Ascending aorta (tissue), 2 donors: ENCODE data around the gene FOXP1. TPM values are rescaled to one million over a fixed set of nuclear protein-coding genes. Genes with fewer than 3 reads are reported as not detected.

ENCODE experiments used
- DNase-seq, 2 donors: peaks; one replicate each; pipeline ENCODE4 v3.0.0-alpha.2; 2019; ENCODE audit warnings: low spot score in 2 of 2
- H3K27ac ChIP-seq, 2 donors: fragments of 200-600 bp; sonication (generic); one replicate each; pipeline ENCODE4 v1.5.1; 2016 to 2017; ENCODE audit warnings: mild to moderate bottlenecking in 1 of 2
- H3K27me3 ChIP-seq: fragments of 200-600 bp; sonication (generic); one replicate; pipeline ENCODE4 v1.5.1; 2017
- H3K36me3 ChIP-seq, 2 donors: fragments of 200-600 bp; sonication (generic); one replicate each; pipeline ENCODE4 v1.5.1; 2016
- H3K4me1 ChIP-seq, 2 donors: fragments of 200-600 bp; sonication (generic); one replicate each; pipeline ENCODE4 v1.5.1; 2016 to 2017; ENCODE audit warnings: mild to moderate bottlenecking in 1 of 2
- H3K4me3 ChIP-seq, 2 donors: fragments of 200-600 bp; sonication (generic); one replicate each; pipeline ENCODE4 v1.5.1; 2016 to 2017; ENCODE audit warnings: mild to moderate bottlenecking in 1 of 2
- H3K9me3 ChIP-seq, 2 donors: fragments of 200-600 bp; sonication (generic); one replicate each; pipeline ENCODE4 v1.5.1; 2016
- intact Hi-C: fragments of 100-400 bp; cut with DNase I; formaldehyde crosslinking; loops from one replicate; pipeline ENCODE4 v1.15.1; 2023
- total RNA-seq: library from RNA; depleted of rRNA; stranded (reverse); fragments of >200 nt; gene quantifications from one replicate; pipeline ENCODE4 v1.1.0, GENCODE V29; 2016
- TF ChIP-seq, protein P1 (sequence below), 3 experiments: fragments of 200-600 bp in 2 of 3; fragments of 450-650 bp in 1 of 3; sonication (generic) in 2 of 3; IDR thresholded peaks; one replicate each; pipeline ENCODE4 v1.5.1; 2016 to 2019; ENCODE audit warnings: antibody characterized with exemption in 3 of 3, mild to moderate bottlenecking in 1 of 3, moderate library complexity in 1 of 3

The FOXP1 gene
- total RNA-seq, 1 donor from 2014 or later: 171 TPM

DNA sequence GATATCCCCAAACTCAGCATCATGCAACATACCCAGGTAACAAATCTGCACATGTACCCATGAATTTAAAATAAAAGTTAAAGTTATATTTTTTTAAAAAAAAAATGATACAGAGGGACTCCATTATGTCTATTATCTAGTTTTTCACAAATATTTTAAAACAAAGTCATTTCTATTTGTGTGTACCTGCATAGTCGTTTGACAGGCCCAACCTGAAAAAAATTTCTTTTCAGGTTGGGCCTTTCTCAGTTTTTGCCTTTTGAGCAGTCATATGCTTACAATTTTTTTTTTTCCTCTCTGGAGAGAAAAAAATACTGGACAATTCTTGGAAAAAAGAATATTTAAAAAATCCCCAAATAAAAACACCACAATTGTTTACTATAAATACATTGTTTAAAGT lies 459.5 kb downstream of the FOXP1 start:
- Histone ChIP-seq H3K27me3 (no peaks in the 10 kb centered on the region), H3K27ac (peak overlapping the region; percentile 59 to 68), H3K4me1 (peaks cover 8 to 45% of the 10 kb centered on the region in 2 donors), H3K36me3 (no peaks in the 10 kb centered on the region), H3K9me3 (no peaks in the 10 kb centered on the region), H3K4me3 (no peak overlapping the region)
- TF ChIP-seq, protein P1, sequence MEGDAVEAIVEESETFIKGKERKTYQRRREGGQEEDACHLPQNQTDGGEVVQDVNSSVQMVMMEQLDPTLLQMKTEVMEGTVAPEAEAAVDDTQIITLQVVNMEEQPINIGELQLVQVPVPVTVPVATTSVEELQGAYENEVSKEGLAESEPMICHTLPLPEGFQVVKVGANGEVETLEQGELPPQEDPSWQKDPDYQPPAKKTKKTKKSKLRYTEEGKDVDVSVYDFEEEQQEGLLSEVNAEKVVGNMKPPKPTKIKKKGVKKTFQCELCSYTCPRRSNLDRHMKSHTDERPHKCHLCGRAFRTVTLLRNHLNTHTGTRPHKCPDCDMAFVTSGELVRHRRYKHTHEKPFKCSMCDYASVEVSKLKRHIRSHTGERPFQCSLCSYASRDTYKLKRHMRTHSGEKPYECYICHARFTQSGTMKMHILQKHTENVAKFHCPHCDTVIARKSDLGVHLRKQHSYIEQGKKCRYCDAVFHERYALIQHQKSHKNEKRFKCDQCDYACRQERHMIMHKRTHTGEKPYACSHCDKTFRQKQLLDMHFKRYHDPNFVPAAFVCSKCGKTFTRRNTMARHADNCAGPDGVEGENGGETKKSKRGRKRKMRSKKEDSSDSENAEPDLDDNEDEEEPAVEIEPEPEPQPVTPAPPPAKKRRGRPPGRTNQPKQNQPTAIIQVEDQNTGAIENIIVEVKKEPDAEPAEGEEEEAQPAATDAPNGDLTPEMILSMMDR (IDR thresholded peaks at IDR 0.05): no peak
- intact Hi-C loops: no loop called here
- DNase-seq: no peak

- peaks cover 8 to 57% of the 10 kb centered on the region in 2 donors for H3K4me1 ChIP-seq
- intact Hi-C loops: no loop called here
- no peaks in the 10 kb centered on the region for H3K36me3 ChIP-seq
- H3K27me3 ChIP-seq: no peaks in the 10 kb centered on the region
- no peaks in the 10 kb centered on the region for H3K9me3 ChIP-seq
- no peak for DNase-seq
- TF ChIP-seq, protein P1 (IDR thresholded peaks at IDR 0.05): no peak
- H3K4me3 ChIP-seq: no peak overlapping the region
- peak overlapping the region; percentile 59 to 68 for H3K27ac ChIP-seq
Measured at GRCh38 chr3:71122641-71123040, 460.9 kb downstream of the FOXP1 start.

DNA sequence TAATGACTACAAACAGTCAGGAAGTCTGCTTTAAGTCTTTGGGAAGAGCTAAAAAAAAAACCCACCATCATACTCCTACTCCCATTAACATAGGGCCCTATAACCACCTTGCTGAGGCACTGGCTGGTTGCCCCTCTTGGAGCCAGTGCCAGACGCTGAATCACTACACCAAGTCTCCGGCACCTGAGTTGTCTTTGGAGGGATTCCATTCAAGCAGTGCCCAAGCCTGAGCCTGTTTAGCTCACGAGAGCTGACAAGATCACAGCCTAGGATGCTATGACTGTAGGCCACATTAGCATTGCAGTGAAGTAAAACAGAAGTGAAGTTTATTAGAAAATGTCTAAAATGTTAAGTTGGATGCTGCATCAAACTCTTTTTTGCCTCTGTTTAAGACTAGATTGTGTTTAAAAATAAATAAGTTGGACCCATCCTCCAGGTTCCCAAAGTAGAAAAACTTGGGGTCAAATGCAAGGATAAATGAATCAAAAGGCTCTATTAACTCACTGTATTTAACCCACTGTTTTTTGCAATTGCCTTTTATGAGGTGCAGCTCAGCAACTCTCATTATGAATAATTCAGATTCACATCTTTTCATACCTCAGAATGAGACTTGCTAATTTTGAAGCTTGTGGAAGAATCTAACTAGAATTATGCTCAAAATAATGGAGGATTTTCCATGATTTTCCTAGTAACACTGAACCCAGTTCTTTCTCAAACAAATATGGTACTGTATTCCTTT lies 461.9 kb downstream of the FOXP1 start:
- Histone ChIP-seq H3K9me3 (no peaks in the 10 kb centered on the region), H3K27ac (peak overlapping the region; percentile 68 to 72), H3K27me3 (no peaks in the 10 kb centered on the region), H3K4me3 (no peak overlapping the region), H3K4me1 (peaks cover 17 to 67% of the 10 kb centered on the region in 2 donors), H3K36me3 (no peaks in the 10 kb centered on the region)
- intact Hi-C loops: no loop called here
- TF ChIP-seq, protein P1 (IDR thresholded peaks at IDR 0.05): no peak
- peak in 1 of 2 donors; percentile 86 for DNase-seq

DNA sequence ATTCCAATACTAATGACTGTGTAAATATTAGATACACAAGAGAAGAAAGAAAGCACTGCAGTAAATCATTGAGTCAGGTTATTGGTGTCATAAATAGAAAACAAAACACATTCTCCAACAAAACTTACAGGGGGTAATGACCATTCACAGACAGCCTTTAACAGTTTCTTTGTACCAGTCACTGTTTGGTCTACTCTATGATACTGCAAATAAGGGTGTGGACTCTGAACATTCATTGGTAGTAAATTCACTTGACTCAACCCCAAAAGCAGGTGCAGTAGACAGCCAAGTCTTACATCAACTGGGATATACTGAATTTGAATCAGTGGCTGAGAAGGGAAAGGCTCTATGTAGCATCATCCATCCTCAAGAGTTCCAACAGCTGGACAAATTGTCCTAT lies 463.5 kb downstream of the FOXP1 start:
- Histone ChIP-seq H3K9me3 (no peaks in the 10 kb centered on the region), H3K36me3 (no peaks in the 10 kb centered on the region), H3K4me1 (peaks cover 17 to 72% of the 10 kb centered on the region in 2 donors), H3K27me3 (no peaks in the 10 kb centered on the region), H3K4me3 (no peak overlapping the region), H3K27ac (peak overlapping the region; percentile 68 to 72)
- DNase-seq: no peak
- TF ChIP-seq, protein P1 (IDR thresholded peaks at IDR 0.05): no peak
- intact Hi-C loops: no loop called here

DNA sequence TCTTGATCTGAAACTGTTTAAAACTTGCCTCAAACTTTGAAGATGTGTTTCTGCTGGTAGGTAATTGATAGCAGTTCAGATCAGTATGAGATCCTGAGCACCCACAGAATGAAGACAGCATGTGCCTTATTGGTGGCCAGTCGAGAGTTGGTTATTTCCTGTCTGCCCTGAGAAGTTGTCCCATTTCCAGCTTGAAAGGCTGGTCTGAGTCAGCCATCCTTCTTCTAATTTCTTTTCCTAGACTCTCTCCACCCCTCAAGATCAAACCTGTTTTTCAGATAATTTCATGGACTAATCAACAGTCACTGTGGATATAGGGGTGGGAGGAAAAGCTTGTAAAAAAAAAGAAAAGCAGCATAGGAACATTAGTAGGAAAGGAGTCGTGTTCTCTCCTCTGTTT lies 464.4 kb downstream of the FOXP1 start:
- H3K27ac ChIP-seq: peak overlapping the region; percentile 68 to 72
- intact Hi-C loops: no loop called here
- no peaks in the 10 kb centered on the region for H3K27me3 ChIP-seq
- TF ChIP-seq, protein P1 (IDR thresholded peaks at IDR 0.05): no peak
- DNase-seq: no peak
- no peak overlapping the region for H3K4me3 ChIP-seq
- no peaks in the 10 kb centered on the region for H3K36me3 ChIP-seq
- no peaks in the 10 kb centered on the region for H3K9me3 ChIP-seq
- H3K4me1 ChIP-seq: peaks cover 17 to 72% of the 10 kb centered on the region in 2 donors
